ENCODE data around the gene HDAC4.

- no peak for TF ChIP-seq GATA2 (IDR thresholded peaks at IDR 0.05; ENCODE audit: low read depth, low read length)
- no peak for TF ChIP-seq GATA3 (IDR thresholded peaks at IDR 0.05; ENCODE audit: low read depth, low read length)
Measured at GRCh38 chr2:239391286-239392071, 9.3 kb downstream of the HDAC4 start.

Measured in SH-SY5Y (cell line).